HEK293T (cell line): Measurements from ENCODE around the gene KRT15.
"Not testable (repeated sequence)": the region's sequence is repeated elsewhere in the genome, so short reads cannot be mapped to it uniquely, and the experiment has no call there.

Experiments used
- BHLHE40 ChIP-seq: fragments of 450-650 bp; IDR thresholded peaks from 2 replicates; pipeline ENCODE4 v1.6.1; 2016; ENCODE audit warnings: mild to moderate bottlenecking, moderate library complexity, borderline replicate concordance
- ELF4 ChIP-seq: fragments of 450-650 bp; IDR thresholded peaks from 2 replicates; pipeline ENCODE4 v1.6.1; 2017; ENCODE audit warnings: antibody characterized with exemption
- FOXA1 ChIP-seq: fragments of 450-650 bp; IDR thresholded peaks from 2 replicates; pipeline ENCODE4 v1.6.1; 2016; ENCODE audit warnings: mild to moderate bottlenecking
- FOXK2 ChIP-seq: fragments of 450-650 bp; IDR thresholded peaks from 2 replicates; pipeline ENCODE4 v1.6.1; 2016; ENCODE audit warnings: mild to moderate bottlenecking
- FOXM1 ChIP-seq: fragments of 450-650 bp; IDR thresholded peaks from 2 replicates; pipeline ENCODE4 v1.6.1; 2017; ENCODE audit warnings: mild to moderate bottlenecking, borderline replicate concordance
- HDGF ChIP-seq: fragments of 450-650 bp; IDR thresholded peaks from 2 replicates; pipeline ENCODE4 v1.6.1; 2017; ENCODE audit warnings: antibody characterized with exemption, borderline replicate concordance
- LEF1 ChIP-seq: fragments of 450-650 bp; IDR thresholded peaks from 2 replicates; pipeline ENCODE4 v1.6.1; 2017; ENCODE audit warnings: mild to moderate bottlenecking, borderline replicate concordance
- NFRKB ChIP-seq: fragments of 450-650 bp; IDR thresholded peaks from 2 replicates; pipeline ENCODE4 v1.6.1; 2016; ENCODE audit warnings: mild to moderate bottlenecking, moderate library complexity
- SP1 ChIP-seq: fragments of 450-650 bp; IDR thresholded peaks from 2 replicates; pipeline ENCODE4 v1.6.1; 2017
- SUZ12 ChIP-seq: fragments of 450-650 bp; IDR thresholded peaks from 2 replicates; pipeline ENCODE4 v1.6.1; 2016; ENCODE audit warnings: mild to moderate bottlenecking
- ZNF384 ChIP-seq: fragments of 450-650 bp; IDR thresholded peaks from 2 replicates; pipeline ENCODE4 v1.6.1; 2016
- TF ChIP-seq, protein P1 (sequence below): fragments of 450-650 bp; IDR thresholded peaks from 2 replicates; pipeline ENCODE4 v1.6.1; 2016

DNA sequence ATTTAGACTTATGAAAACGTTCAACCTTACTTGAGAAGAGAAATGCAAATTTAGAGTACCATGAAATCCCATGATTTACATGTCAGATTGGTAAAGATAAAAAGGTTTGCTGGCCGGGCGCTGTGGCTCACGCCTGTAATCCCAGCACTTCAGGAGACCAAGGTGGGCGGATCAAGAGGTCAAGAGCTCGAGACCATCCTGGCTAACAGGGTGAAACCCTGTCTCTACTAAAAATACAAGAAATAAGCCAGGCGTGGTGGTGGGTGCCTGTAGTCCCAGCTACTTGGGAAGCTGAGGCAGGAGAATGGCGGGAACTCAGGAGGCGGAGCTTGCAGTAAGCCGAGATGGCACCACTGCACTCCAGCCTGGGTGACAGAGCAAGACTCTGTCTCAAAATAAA is 24.1 kb upstream of the KRT15 start:
- TF ChIP-seq FOXA1, FOXM1, BHLHE40, SUZ12, LEF1, NFRKB, HDGF, ZNF384, SP1, FOXK2, ELF4: not testable (repeated sequence)
- TF ChIP-seq, protein P1, sequence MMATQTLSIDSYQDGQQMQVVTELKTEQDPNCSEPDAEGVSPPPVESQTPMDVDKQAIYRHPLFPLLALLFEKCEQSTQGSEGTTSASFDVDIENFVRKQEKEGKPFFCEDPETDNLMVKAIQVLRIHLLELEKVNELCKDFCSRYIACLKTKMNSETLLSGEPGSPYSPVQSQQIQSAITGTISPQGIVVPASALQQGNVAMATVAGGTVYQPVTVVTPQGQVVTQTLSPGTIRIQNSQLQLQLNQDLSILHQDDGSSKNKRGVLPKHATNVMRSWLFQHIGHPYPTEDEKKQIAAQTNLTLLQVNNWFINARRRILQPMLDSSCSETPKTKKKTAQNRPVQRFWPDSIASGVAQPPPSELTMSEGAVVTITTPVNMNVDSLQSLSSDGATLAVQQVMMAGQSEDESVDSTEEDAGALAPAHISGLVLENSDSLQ, result not testable (repeated sequence)
